Measurements from ENCODE around the gene MRPL19.

Gene MRPL19

GRCh38 chr2:75609937-75610508, 36.6 kb upstream of the MRPL19 start:
- Mint-ChIP-seq H3K27ac (no peak overlapping the region), H3K9me3 (no peaks in the 10 kb centered on the region)

GRCh38 chr2:75610671-75611070, 35.9 kb upstream of the MRPL19 start:
- Mint-ChIP-seq H3K9me3 (no peaks in the 10 kb centered on the region), H3K36me3 (no peaks in the 10 kb centered on the region), H3K4me1 (no peaks in the 10 kb centered on the region), H3K4me3 (no peak overlapping the region), H3K27ac (no peak overlapping the region), H3K27me3 (peaks cover 29% of the 10 kb centered on the region)

More at GRCh38 chr2:75609937-75610508, 36.6 kb upstream of the MRPL19 start:
- Mint-ChIP-seq H3K4me1 (no peaks in the 10 kb centered on the region), H3K4me3 (no peak overlapping the region), H3K27me3 (peaks cover 31% of the 10 kb centered on the region), H3K36me3 (no peaks in the 10 kb centered on the region)

GRCh38 chr2:75612108-75612861, 34.3 kb upstream of the MRPL19 start:
- Mint-ChIP-seq H3K9me3 (no peaks in the 10 kb centered on the region), H3K4me1 (no peaks in the 10 kb centered on the region), H3K27ac (no peak overlapping the region), H3K36me3 (no peaks in the 10 kb centered on the region), H3K4me3 (no peak overlapping the region), H3K27me3 (peaks cover 22% of the 10 kb centered on the region)

- Mint-ChIP-seq H3K9me3 (no peaks in the 10 kb centered on the region), H3K4me1 (no peaks in the 10 kb centered on the region), H3K27ac (no peak overlapping the region), H3K4me3 (no peak overlapping the region), H3K36me3 (no peaks in the 10 kb centered on the region), H3K27me3 (peaks cover 18% of the 10 kb centered on the region)
Measured at GRCh38 chr2:75612862-75613243, 33.7 kb upstream of the MRPL19 start.

DNA sequence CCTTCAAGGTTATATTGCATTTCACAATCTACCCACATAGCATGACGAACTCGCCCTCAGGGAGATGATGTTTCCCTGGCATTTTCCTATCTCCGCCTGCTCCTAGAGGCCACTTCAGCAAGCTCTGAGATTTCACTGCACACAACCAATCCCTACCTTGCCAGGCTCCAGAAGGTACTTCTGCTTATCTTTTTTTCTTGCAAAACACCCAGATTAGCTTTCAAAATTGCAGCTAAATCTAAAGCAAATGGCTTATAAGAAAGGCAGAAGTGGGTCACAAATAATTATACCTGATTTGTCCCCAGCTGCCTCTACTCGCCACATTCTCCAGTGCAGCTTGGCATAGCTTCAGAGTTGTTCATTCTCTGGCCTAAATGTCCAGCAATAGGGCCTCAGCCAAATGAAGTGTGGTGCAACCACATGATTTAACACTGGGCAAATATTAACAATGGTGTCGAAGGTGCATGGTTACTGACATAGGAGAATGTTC, 32.4 kb upstream of the MRPL19 start:
- no peak overlapping the region for H3K27ac Mint-ChIP-seq
- H3K4me1 Mint-ChIP-seq = no peaks in the 10 kb centered on the region
- no peaks in the 10 kb centered on the region for H3K9me3 Mint-ChIP-seq
- H3K4me3 Mint-ChIP-seq = no peak overlapping the region
- no peaks in the 10 kb centered on the region for H3K36me3 Mint-ChIP-seq
- H3K27me3 Mint-ChIP-seq = peaks cover 16% of the 10 kb centered on the region

GRCh38 chr2:75616406-75616805, 30.2 kb upstream of the MRPL19 start:
- peaks cover 2% of the 10 kb centered on the region for H3K36me3 Mint-ChIP-seq
- no peak overlapping the region for H3K4me3 Mint-ChIP-seq
- no peaks in the 10 kb centered on the region for H3K4me1 Mint-ChIP-seq
- peaks cover 9% of the 10 kb centered on the region for H3K27me3 Mint-ChIP-seq
- no peak overlapping the region for H3K27ac Mint-ChIP-seq
- no peaks in the 10 kb centered on the region for H3K9me3 Mint-ChIP-seq

GRCh38 chr2:75616933-75617332, 29.6 kb upstream of the MRPL19 start:
- peaks cover 5% of the 10 kb centered on the region for H3K27me3 Mint-ChIP-seq

DNA sequence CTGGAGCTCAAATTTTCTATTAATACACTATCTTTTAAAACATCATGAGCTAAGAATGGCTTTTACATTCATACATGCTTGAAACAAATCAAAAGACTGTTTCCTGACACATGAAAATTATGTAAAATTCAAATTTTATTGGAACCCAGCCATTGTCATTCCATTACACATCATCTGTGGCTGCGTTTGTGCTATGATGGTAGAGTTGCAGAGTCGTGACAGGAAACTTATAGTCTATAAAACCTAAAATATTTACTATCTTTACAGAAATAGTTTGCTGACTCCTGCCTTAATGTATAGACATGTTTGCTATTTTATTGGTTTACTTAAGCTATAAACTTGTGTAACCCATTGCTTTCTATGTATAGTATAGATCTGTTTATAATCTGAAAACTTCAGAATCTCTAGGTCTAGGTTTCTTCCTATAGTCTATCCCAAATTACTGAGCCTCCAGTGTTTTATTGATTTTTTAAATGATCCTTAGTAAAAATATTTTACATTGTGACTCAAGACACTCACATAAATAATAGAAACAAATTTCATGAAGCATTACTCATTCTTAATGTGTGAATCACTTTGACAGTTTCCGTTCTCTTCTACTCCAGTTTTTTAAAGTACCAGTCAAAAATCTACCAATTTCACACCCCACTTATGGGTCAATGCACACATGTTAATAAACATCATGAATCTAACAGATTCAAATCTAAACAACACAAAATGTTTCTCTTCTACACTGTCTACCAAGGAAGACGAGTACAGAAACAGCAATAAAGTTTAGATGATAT, 26.4 kb upstream of the MRPL19 start:
- H3K27ac Mint-ChIP-seq = no peak overlapping the region
- no peak overlapping the region for H3K4me3 Mint-ChIP-seq
- H3K9me3 Mint-ChIP-seq = no peaks in the 10 kb centered on the region
- H3K36me3 Mint-ChIP-seq = peaks cover 2% of the 10 kb centered on the region
- no peaks in the 10 kb centered on the region for H3K4me1 Mint-ChIP-seq
- peaks cover 10% of the 10 kb centered on the region for H3K27me3 Mint-ChIP-seq

More at GRCh38 chr2:75616933-75617332, 29.6 kb upstream of the MRPL19 start:
- Mint-ChIP-seq H3K27ac (no peak overlapping the region), H3K4me1 (no peaks in the 10 kb centered on the region), H3K4me3 (no peak overlapping the region), H3K9me3 (no peaks in the 10 kb centered on the region), H3K36me3 (peaks cover 2% of the 10 kb centered on the region)

- Mint-ChIP-seq H3K4me3 (no peak overlapping the region), H3K27ac (no peak overlapping the region), H3K36me3 (peaks cover 2% of the 10 kb centered on the region), H3K27me3 (peaks cover 11% of the 10 kb centered on the region), H3K4me1 (no peaks in the 10 kb centered on the region), H3K9me3 (no peaks in the 10 kb centered on the region)
Measured at GRCh38 chr2:75621228-75621627, 25.4 kb upstream of the MRPL19 start.

GRCh38 chr2:75622500-75622899, 24.1 kb upstream of the MRPL19 start:
- H3K27ac Mint-ChIP-seq = no peak overlapping the region
- peaks cover 2% of the 10 kb centered on the region for H3K36me3 Mint-ChIP-seq
- H3K9me3 Mint-ChIP-seq = no peaks in the 10 kb centered on the region
- peaks cover 15% of the 10 kb centered on the region for H3K27me3 Mint-ChIP-seq
- H3K4me3 Mint-ChIP-seq = no peak overlapping the region
- no peaks in the 10 kb centered on the region for H3K4me1 Mint-ChIP-seq

- H3K4me1 Mint-ChIP-seq = no peaks in the 10 kb centered on the region
- no peaks in the 10 kb centered on the region for H3K9me3 Mint-ChIP-seq
- no peak overlapping the region for H3K4me3 Mint-ChIP-seq
- peaks cover 15% of the 10 kb centered on the region for H3K27me3 Mint-ChIP-seq
- H3K36me3 Mint-ChIP-seq = peaks cover 2% of the 10 kb centered on the region
- no peak overlapping the region for H3K27ac Mint-ChIP-seq
Measured at GRCh38 chr2:75622929-75623328, 23.7 kb upstream of the MRPL19 start.

- no peaks in the 10 kb centered on the region for H3K4me1 Mint-ChIP-seq
- H3K27ac Mint-ChIP-seq = no peak overlapping the region
- no peaks in the 10 kb centered on the region for H3K9me3 Mint-ChIP-seq
- peaks cover 15% of the 10 kb centered on the region for H3K27me3 Mint-ChIP-seq
- no peak overlapping the region for H3K4me3 Mint-ChIP-seq
- H3K36me3 Mint-ChIP-seq = no peaks in the 10 kb centered on the region
Measured at GRCh38 chr2:75627902-75628504, 18.6 kb upstream of the MRPL19 start.

DNA sequence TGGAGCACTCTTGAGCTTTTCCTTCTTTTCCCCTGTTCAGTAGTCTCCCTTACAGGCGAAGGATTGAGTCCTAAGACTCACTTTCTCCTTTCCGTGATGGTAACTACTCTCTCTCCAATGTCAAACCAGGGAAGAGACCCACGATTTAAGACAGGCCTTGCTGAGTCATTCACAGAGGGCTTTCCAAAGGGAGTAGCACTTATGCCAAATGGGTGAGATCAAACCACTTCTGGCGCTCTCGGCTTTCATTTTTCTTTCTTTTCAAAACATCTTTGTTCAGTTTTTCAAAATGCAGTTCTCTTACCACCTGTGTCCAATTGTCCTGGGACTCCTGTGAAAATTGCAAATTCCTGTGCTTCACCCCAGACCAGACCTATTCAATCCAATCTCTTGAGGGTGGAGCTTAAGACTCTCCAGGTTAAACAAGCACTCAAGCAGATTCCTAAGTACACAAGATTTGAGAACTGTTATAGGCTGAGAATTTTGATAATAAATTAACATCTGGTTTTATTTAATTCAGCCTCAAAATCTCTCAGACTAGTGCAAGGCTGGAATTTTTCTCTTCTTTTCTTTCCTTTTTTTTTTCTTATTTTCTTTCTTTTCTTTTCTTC, 14.4 kb upstream of the MRPL19 start:
- Mint-ChIP-seq H3K27me3 (peaks cover 10% of the 10 kb centered on the region), H3K9me3 (no peaks in the 10 kb centered on the region), H3K27ac (no peak overlapping the region), H3K4me3 (no peak overlapping the region), H3K4me1 (no peaks in the 10 kb centered on the region), H3K36me3 (no peaks in the 10 kb centered on the region)

- H3K27ac Mint-ChIP-seq = no peak overlapping the region
- H3K9me3 Mint-ChIP-seq = no peaks in the 10 kb centered on the region
- H3K27me3 Mint-ChIP-seq = peaks cover 14% of the 10 kb centered on the region
- H3K36me3 Mint-ChIP-seq = no peaks in the 10 kb centered on the region
- H3K4me1 Mint-ChIP-seq = no peaks in the 10 kb centered on the region
- H3K4me3 Mint-ChIP-seq = no peak overlapping the region
Measured at GRCh38 chr2:75632813-75633212, 13.8 kb upstream of the MRPL19 start.

GRCh38 chr2:75633620-75634019, 13.0 kb upstream of the MRPL19 start:
- Mint-ChIP-seq H3K4me1 (no peaks in the 10 kb centered on the region), H3K27me3 (peaks cover 15% of the 10 kb centered on the region), H3K4me3 (no peak overlapping the region), H3K36me3 (no peaks in the 10 kb centered on the region), H3K27ac (no peak overlapping the region), H3K9me3 (no peaks in the 10 kb centered on the region)

All from activated naive CD4-positive, alpha-beta T cell treated with anti-CD3 and anti-CD28 coated beads, Interleukin-2, amount 50 U/mL, for 24 hours (primary cell).